H1 (cell line): ENCODE data around the gene PHACTR2. TPM values are rescaled to one million over a fixed set of nuclear protein-coding genes. Genes with fewer than 3 reads are reported as not detected.

Source experiments
- CTBP2 ChIP-seq: IDR thresholded peaks from 2 replicates; pipeline ENCODE4 v1.7.0; 2011; ENCODE audit warnings: borderline replicate concordance, mild to moderate bottlenecking, moderate library complexity, mixed read lengths, low read length; ENCODE audit not compliant: insufficient read depth, insufficient read length
- polyA plus RNA-seq, 7 experiments: library from polyadenylated mRNA; depleted of rRNA in 3 of 7; stranded (reverse) in 5 of 7; unstranded in 2 of 7; fragments of >200 nt in 5 of 7; fragments of 200-250 nt in 2 of 7; gene quantifications; 1 replicate in 5 of 7; 2 replicates in 1 of 7; 4 replicates in 1 of 7; pipeline versions ENCODE4 v1.2.1 to v1.2.3, GENCODE V29; 2011 to 2013; ENCODE audit warnings: missing spikeins in 2 of 7, mixed read lengths in 2 of 7
- total RNA-seq: library from RNA; stranded (reverse); fragmentation: NEBNext Ultra II Directional; extraction: Animal tissue kit (Norgen Biotek cat#: 25700); gene quantifications from 2 replicates; pipeline ENCODE4 v1.2.1, GENCODE V29; 2021

Gene PHACTR2
- total and polyA plus RNA-seq, 2 of the 8 experiments (the other 6 are each of a cell fraction or from before 2014, with no cell fraction given) = 16.9 to 131 TPM

- no peak for TF ChIP-seq CTBP2
Measured at GRCh38 chr6:143844006-143844405, 166.2 kb downstream of the PHACTR2 start (continued).
